HCT116 (cell line): ENCODE measurements around the gene STARD8. TPM values are rescaled to one million over a fixed set of nuclear protein-coding genes. Genes with fewer than 3 reads are reported as not detected.
A peak's percentile ranks its signal among the peaks of the same experiment; 100 is the strongest.

ENCODE experiments used
- ATAC-seq: fragments of 200-7000 bp; cut with Tn5 transposase; 2 replicates; pipeline ENCODE4 v1.9.1; 2020; ENCODE audit warnings: mild to moderate bottlenecking, moderate library complexity
- BruUV-seq: library from RNA; stranded (reverse); fragments of 400-500 nt; replicated peaks from 2 replicates; lab custom pipeline; 2021; lab: Mats Ljungman, UMichigan
- CTCF ChIA-PET: fragments of 300-600 bp; sonication (Branson Sonifier 250); formaldehyde crosslinking; loops from one replicate; lab custom pipeline; 2021; ENCODE audit warnings: antibody characterized with exemption; lab: Charles Lee
- POLR2A ChIA-PET: fragments of 300-600, 350-600 bp; sonication (Branson Sonifier 250); formaldehyde crosslinking; loops from one replicate; lab custom pipeline; 2021; ENCODE audit warnings: antibody characterized with exemption; lab: Charles Lee
- RAD21 ChIA-PET, 2 experiments: fragments of 300-600 bp; sonication (Branson Sonifier 250); formaldehyde crosslinking; loops; one replicate each; lab custom pipeline; 2023; ENCODE audit warnings: low total read pairs in 2 of 2; ENCODE audit not compliant: uncharacterized antibody in 2 of 2, unreplicated experiment in 2 of 2, low non-redundant PET in 1 of 2; lab: Charles Lee
- DNase-seq: peaks from one replicate; pipeline ENCODE4 v3.0.0-alpha.2; 2010; ENCODE audit warnings: low read depth, low spot score
- H2AFZ ChIP-seq: fragments of 200-600 bp; shearing (Covaris generic), sonication (generic); 2 replicates; pipeline ENCODE4 v1.6.1; 2017; ENCODE audit warnings: low read depth, mixed run types, mixed read lengths, antibody characterized with exemption, low read length; ENCODE audit not compliant: poor library complexity, severe bottlenecking
- H3K27ac ChIP-seq: 2 replicates; pipeline ENCODE4 v1.5.1; 2012; ENCODE audit warnings: low read depth, low read length
- H3K27me3 ChIP-seq: fragments of 200-600 bp; sonication (generic); 2 replicates; pipeline ENCODE4 v1.6.1; 2016; ENCODE audit warnings: mixed run types, low read length, mixed read lengths; ENCODE audit not compliant: insufficient read depth
- H3K36me3 ChIP-seq, 2 experiments: fragments of 200-500 bp in 1 of 2; fragments of 200-600 bp in 1 of 2; sonication (Bioruptor generic) in 1 of 2; sonication (generic) in 1 of 2; 2 replicates each; pipeline versions ENCODE4 v1.5.1 to v1.6.1; 2014 to 2016; ENCODE audit warnings: low read length in 2 of 2, inconsistent platforms in 1 of 2, mixed read lengths in 1 of 2, mixed run types in 1 of 2; ENCODE audit not compliant: insufficient read depth in 2 of 2, control insufficient read depth in 1 of 2
- H3K4me1 ChIP-seq, 2 experiments: fragments of 200-600 bp in 1 of 2; sonication (generic) in 1 of 2; 2 replicates each; pipeline versions ENCODE4 v1.5.1 to v1.6.1; 2012 to 2017; ENCODE audit warnings: low read length in 2 of 2, inconsistent platforms in 1 of 2, mild to moderate bottlenecking in 1 of 2, mixed read lengths in 1 of 2, mixed run types in 1 of 2, moderate library complexity in 1 of 2; ENCODE audit not compliant: insufficient read depth in 2 of 2, control insufficient read depth in 1 of 2
- H3K4me2 ChIP-seq: fragments of 200-600 bp; sonication (generic); 2 replicates; pipeline ENCODE4 v1.6.1; 2017; ENCODE audit warnings: mixed run types, low read length, mixed read lengths
- H3K4me3 ChIP-seq, 2 experiments: fragments of 200-600 bp in 1 of 2; sonication (generic) in 1 of 2; replicated peaks in 1 of 2; 2 replicates each; pipeline ENCODE4 v1.5.1; 2011 to 2016; ENCODE audit warnings: low read length in 2 of 2, control low read depth in 1 of 2, low read depth in 1 of 2, mild to moderate bottlenecking in 1 of 2, mixed read lengths in 1 of 2, mixed run types in 1 of 2
- H3K79me2 ChIP-seq: fragments of 200-600 bp; sonication (generic); 2 replicates; pipeline ENCODE4 v1.6.1; 2017; ENCODE audit warnings: mild to moderate bottlenecking, mixed run types, low read length, moderate library complexity, mixed read lengths; ENCODE audit not compliant: insufficient read depth
- H3K9ac ChIP-seq: fragments of 200-600 bp; sonication (generic); 2 replicates; pipeline ENCODE4 v1.6.1; 2016; ENCODE audit warnings: low read length, mixed read lengths
- H3K9me2 ChIP-seq: fragments of 200-600 bp; sonication (generic), shearing (Covaris generic); 2 replicates; pipeline ENCODE4 v1.6.1; 2017; ENCODE audit warnings: mixed run types, mild to moderate bottlenecking, moderate library complexity; ENCODE audit not compliant: insufficient read depth
- H3K9me3 ChIP-seq, 2 experiments: fragments of 200-500 bp in 1 of 2; fragments of 200-600 bp in 1 of 2; sonication (Bioruptor generic) in 1 of 2; sonication (generic) in 1 of 2; 2 replicates each; pipeline ENCODE4 v1.6.1; 2014 to 2017; ENCODE audit warnings: low read length in 2 of 2, mixed read lengths in 2 of 2, inconsistent platforms in 1 of 2, low read depth in 1 of 2, mild to moderate bottlenecking in 1 of 2, mixed run types in 1 of 2, moderate library complexity in 1 of 2; ENCODE audit not compliant: control insufficient read depth in 1 of 2, insufficient read depth in 1 of 2
- H4K20me1 ChIP-seq: fragments of 200-600 bp; sonication (generic), shearing (Covaris generic); 2 replicates; pipeline ENCODE4 v1.6.1; 2017; ENCODE audit warnings: mixed run types, mild to moderate bottlenecking, moderate library complexity; ENCODE audit not compliant: insufficient read depth
- ATF3 ChIP-seq: IDR thresholded peaks from 2 replicates; pipeline ENCODE4 v1.6.1; 2012
- CBX3 ChIP-seq: IDR thresholded peaks from 2 replicates; pipeline ENCODE4 v1.6.1; 2012; ENCODE audit warnings: low read depth
- CEBPB ChIP-seq: IDR thresholded peaks from 2 replicates; pipeline ENCODE4 v1.6.1; 2012; ENCODE audit warnings: low read depth
- CTCF ChIP-seq, 3 experiments: fragments of 200-600 bp in 1 of 3; sonication (generic) in 1 of 3; IDR thresholded peaks in 2 of 3; conservative IDR thresholded peaks in 1 of 3; 2 replicates each; pipeline ENCODE4 v1.5.1; 2012 to 2017; ENCODE audit warnings: low read depth in 2 of 3, low read length in 2 of 3, antibody characterized with exemption in 1 of 3, borderline replicate concordance in 1 of 3, control low read depth in 1 of 3, mild to moderate bottlenecking in 1 of 3, mixed read lengths in 1 of 3, mixed run types in 1 of 3, moderate library complexity in 1 of 3; ENCODE audit not compliant: insufficient read depth in 1 of 3
- EGR1 ChIP-seq: IDR thresholded peaks from 2 replicates; pipeline ENCODE4 v1.6.1; 2012; ENCODE audit warnings: low read depth
- ELF1 ChIP-seq: IDR thresholded peaks from 2 replicates; pipeline ENCODE4 v1.6.1; 2012; ENCODE audit warnings: low read depth, borderline replicate concordance
- EZH2 ChIP-seq: fragments of 200-600 bp; sonication (generic); IDR thresholded peaks from 2 replicates; pipeline ENCODE4 v1.6.1; 2017; ENCODE audit warnings: antibody characterized with exemption, mixed run types
- FOSL1 ChIP-seq: IDR thresholded peaks from 2 replicates; pipeline ENCODE4 v1.6.1; 2012; ENCODE audit warnings: low read depth
- JUND ChIP-seq: IDR thresholded peaks from 2 replicates; pipeline ENCODE4 v1.6.1; 2012
- MAX ChIP-seq: IDR thresholded peaks from 2 replicates; pipeline ENCODE4 v1.6.1; 2012
- POLR2A ChIP-seq: IDR thresholded peaks from 2 replicates; pipeline ENCODE4 v1.7.0; 2011; ENCODE audit warnings: borderline replicate concordance; ENCODE audit not compliant: insufficient read depth, insufficient read length; ENCODE audit errors: extremely low read depth
- RAD21 ChIP-seq: IDR thresholded peaks from 2 replicates; pipeline ENCODE4 v1.6.1; 2012; ENCODE audit warnings: low read depth, mild to moderate bottlenecking
- REST ChIP-seq: IDR thresholded peaks from 2 replicates; pipeline ENCODE4 v1.6.1; 2012; ENCODE audit warnings: low read depth
- SIN3A ChIP-seq: IDR thresholded peaks from 2 replicates; pipeline ENCODE4 v1.6.1; 2012; ENCODE audit warnings: low read depth
- SP1 ChIP-seq: IDR thresholded peaks from 2 replicates; pipeline ENCODE4 v1.6.1; 2012; ENCODE audit warnings: low read depth
- SRF ChIP-seq: IDR thresholded peaks from 2 replicates; pipeline ENCODE4 v1.6.1; 2012; ENCODE audit warnings: low read depth
- TCF7L2 ChIP-seq: IDR thresholded peaks from 2 replicates; pipeline ENCODE4 v1.7.0; 2011; ENCODE audit warnings: borderline replicate concordance, inconsistent platforms; ENCODE audit not compliant: insufficient read depth, insufficient read length; ENCODE audit errors: extremely low read depth
- YY1 ChIP-seq: IDR thresholded peaks from 2 replicates; pipeline ENCODE4 v1.6.1; 2011; ENCODE audit warnings: low read length, low read depth, moderate library complexity, mild to moderate bottlenecking; ENCODE audit not compliant: insufficient replicate concordance; ENCODE audit errors: extremely low read depth
- ZBTB33 ChIP-seq: IDR thresholded peaks from 2 replicates; pipeline ENCODE4 v1.6.1; 2011; ENCODE audit warnings: mild to moderate bottlenecking, low read length, moderate library complexity; ENCODE audit not compliant: insufficient replicate concordance; ENCODE audit errors: extremely low read depth
- intact Hi-C: fragments of 100-400 bp; cut with micrococcal nuclease; formaldehyde crosslinking; loops from 2 replicates; pipeline ENCODE4 v1.10.0; 2022
- total RNA-seq: library from RNA; stranded (reverse); gene quantifications from one replicate; pipeline ENCODE4 v1.2.1, GENCODE V29; 2021; ENCODE audit not compliant: unreplicated experiment

STARD8 gene
- total RNA-seq, 1 experiment from 2014 or later, result 5.4 TPM

GRCh38 chrX:68731254-68731653 lies 83.8 kb downstream of the STARD8 start:
- H3K4me3 ChIP-seq, result no peak overlapping the region
- no TSS peak for BruUV-seq
- ChIA-PET POLR2A (no interaction called here), RAD21 (interaction anchor here in 1 of 2 experiments (1.2 kb wide), 1 partner anchor 77 kb away, joined by 5 read pairs; no protein-coding TSS in a partner anchor)
- H3K27me3 ChIP-seq, result no peaks in the 10 kb centered on the region
- no peaks in the 10 kb centered on the region for H3K36me3 ChIP-seq
- H3K9me2 ChIP-seq, result no peaks in the 10 kb centered on the region
- H4K20me1 ChIP-seq, result no peaks in the 10 kb centered on the region
- TF ChIP-seq RAD21, result no peak
- no peak for TF ChIP-seq JUND
- TF ChIP-seq ELF1, result no peak
- TF ChIP-seq SRF, result no peak
- no peak for TF ChIP-seq ATF3
- no peak for TF ChIP-seq CBX3
- TF ChIP-seq MAX, result no peak
- no peak for TF ChIP-seq YY1
- TF ChIP-seq REST, result no peak
- no peak for TF ChIP-seq SP1
- no peak for TF ChIP-seq CTCF (IDR thresholded peaks at IDR 0.05 in 2 of 3, conservative IDR thresholded peaks at IDR 0.05 in 1 of 3; ENCODE audit: borderline replicate concordance in 1 of 3, insufficient read depth in 1 of 3, low read depth in 2 of 3, low read length in 2 of 3)
- TF ChIP-seq TCF7L2, result no peak
- no peak for TF ChIP-seq FOSL1
- TF ChIP-seq CEBPB, result no peak
- TF ChIP-seq ZBTB33, result no peak
- no peak for TF ChIP-seq EGR1
- no peak for TF ChIP-seq SIN3A
- TF ChIP-seq POLR2A, result no peak
- TF ChIP-seq EZH2, result no peak
- TF ChIP-seq, all 23 proteins: peak for 0
- Histone ChIP-seq H3K4me2 (no peak overlapping the region), H3K4me1 (no peaks in the 10 kb centered on the region), H2AFZ (no peak overlapping the region), H3K9me3 (no peaks in the 10 kb centered on the region), H3K9ac (no peak overlapping the region), H3K79me2 (no peaks in the 10 kb centered on the region), H3K27ac (no peak overlapping the region)
- intact Hi-C loops, result no loop called here
- DNase-seq, result no peak
- CTCF ChIA-PET, result interaction anchor here (1.3 to 2.4 kb wide), 3 partner anchors 77 to 656 kb away, joined by 3 to 19 read pairs (median 5); no protein-coding TSS in a partner anchor
- ATAC-seq, result peak; percentile 59; the same call in 1 of the 2 replicates
